GM13977 (cell line): ENCODE measurements around the gene ANKRD44.

Source experiments
- DNase-seq: peaks from one replicate; pipeline ENCODE4 v3.0.0; 2012; ENCODE audit warnings: low spot score
- CTCF ChIP-seq: IDR thresholded peaks from 2 replicates; pipeline ENCODE4 v1.5.1; 2012; ENCODE audit warnings: mild to moderate bottlenecking, control low read depth; ENCODE audit not compliant: insufficient read depth; ENCODE audit errors: extremely low read depth, missing control alignments
- in situ Hi-C: fragments of 300-500 bp; cut with MboI; formaldehyde crosslinking; loops from one replicate; pipeline ENCODE4 v1.12.0; 2022; ENCODE audit warnings: low sequenced_read_pairs, low pct_unique_long_range_greater_than_20kb, mixed read lengths, inconsistent platforms; ENCODE audit not compliant: unreplicated experiment

The ANKRD44 gene

DNA sequence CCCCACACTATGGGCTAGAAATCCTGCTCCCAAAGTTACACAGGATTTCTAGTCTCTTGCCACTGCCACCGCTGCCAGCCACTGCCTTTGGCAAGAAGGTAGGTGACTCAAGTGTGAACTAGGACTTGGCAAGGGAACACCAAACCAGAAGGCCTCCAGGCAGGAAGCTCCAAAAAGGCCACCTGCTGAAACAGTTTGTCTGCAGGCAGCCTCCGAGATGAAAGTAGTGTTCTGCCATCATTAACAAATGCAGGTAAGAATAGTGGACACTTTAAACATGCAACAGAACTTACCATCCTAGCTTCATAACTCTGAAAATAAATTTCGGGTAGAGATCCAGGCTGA lies 3.9 kb downstream of the ANKRD44 start:
- no peak for TF ChIP-seq CTCF
- in situ Hi-C loops: no loop called here
- DNase-seq: no peak

- no peak for DNase-seq
- in situ Hi-C loops: no loop called here
- TF ChIP-seq CTCF: no peak
Measured at GRCh38 chr2:197306024-197306695, 4.4 kb downstream of the ANKRD44 start.

- in situ Hi-C loops: no loop called here
- no peak for DNase-seq
- TF ChIP-seq CTCF: no peak
Measured at GRCh38 chr2:197304556-197305011, 6.0 kb downstream of the ANKRD44 start.

DNA sequence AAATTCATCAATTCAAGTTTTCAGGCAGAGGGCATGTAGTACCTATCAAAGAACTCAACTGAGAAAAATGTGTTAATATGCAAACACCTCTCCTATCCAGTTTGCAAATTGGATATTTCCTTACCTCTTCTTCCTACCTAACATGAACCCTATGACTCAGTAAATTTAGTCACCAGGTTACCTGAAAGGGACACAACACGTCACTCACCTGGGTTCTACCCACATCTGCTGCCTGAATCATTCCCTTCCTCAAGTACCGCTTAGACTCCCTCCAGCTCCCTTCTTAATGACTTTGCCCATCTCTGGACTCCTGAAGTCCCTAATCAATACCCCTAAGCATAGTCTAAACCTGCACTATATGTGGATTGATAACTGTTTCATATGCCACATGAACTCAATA lies 10.4 kb downstream of the ANKRD44 start:
- in situ Hi-C loops: no loop called here
- DNase-seq: no peak
- no peak for TF ChIP-seq CTCF

DNA sequence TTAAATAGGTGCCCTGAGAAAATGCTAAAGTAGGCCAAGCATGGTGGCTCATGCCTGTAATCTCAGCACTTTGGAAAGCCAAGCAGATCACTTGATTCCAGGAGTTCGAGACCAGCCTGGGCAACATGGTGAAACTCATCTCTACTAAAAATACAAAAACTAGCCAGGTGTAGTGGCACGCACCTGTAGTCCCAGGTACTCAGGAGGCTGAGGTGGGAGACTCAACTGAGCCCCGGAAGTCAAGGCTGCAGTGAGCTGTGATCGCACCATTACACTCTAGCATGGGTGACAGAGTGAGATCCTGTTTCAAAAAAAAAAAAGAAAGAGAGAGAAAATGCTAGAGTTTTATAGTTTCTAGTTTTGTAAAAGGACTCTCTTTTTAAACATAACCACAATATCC lies 12.0 kb downstream of the ANKRD44 start:
- no peak for TF ChIP-seq CTCF
- DNase-seq: no peak
- in situ Hi-C loops: no loop called here

- no peak for DNase-seq
- no peak for TF ChIP-seq CTCF
- in situ Hi-C loops: no loop called here
Measured at GRCh38 chr2:197297772-197298318, 12.7 kb downstream of the ANKRD44 start.
